ENCODE results near the gene PNPLA7.
A peak's percentile ranks its signal among the peaks of the same experiment; 100 is the strongest.

DNA sequence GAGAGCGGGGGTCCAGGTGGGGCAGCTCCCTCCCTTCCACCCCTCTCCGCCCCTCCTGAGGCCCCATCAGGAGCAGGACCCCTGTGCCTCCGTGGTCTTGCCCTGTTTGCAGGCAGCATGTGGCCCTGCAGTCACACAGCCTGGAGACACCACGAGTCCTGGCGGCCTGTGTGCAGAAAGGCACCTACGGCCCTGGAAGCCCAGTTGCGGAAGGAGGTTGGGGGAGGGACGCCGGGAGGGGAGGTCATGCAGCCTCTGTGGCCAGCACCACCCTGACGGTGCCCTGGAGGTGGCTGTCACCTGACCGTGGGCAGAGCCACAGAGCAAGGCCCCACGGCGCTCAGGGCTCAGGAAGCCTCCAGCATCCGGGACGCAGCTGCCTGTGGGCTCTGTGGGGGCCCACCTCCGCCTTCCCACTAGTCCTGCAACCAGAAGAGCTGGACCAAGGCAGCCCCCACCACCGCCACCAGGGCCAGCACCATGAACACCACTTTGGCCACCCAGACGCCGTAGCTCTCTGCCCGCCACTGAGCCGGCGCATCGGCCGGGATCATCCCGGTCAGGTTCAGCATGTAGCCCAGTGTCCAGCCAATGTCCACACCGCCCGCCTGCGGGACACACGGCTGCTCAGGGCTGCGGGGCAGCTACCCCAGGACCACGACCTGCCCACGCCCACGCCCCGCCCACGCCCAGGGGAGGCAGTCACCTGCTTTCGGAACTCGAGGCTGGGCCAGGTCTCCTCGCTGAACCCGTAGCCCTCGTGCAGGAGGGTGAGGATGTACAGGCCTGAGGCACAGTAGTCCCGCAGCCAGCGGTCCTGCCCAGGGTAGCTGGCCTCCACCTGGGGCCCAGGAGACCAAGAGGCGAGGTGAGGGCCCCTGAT, 115.5 kb downstream of the PNPLA7 start:
- TF ChIP-seq, protein P1, sequence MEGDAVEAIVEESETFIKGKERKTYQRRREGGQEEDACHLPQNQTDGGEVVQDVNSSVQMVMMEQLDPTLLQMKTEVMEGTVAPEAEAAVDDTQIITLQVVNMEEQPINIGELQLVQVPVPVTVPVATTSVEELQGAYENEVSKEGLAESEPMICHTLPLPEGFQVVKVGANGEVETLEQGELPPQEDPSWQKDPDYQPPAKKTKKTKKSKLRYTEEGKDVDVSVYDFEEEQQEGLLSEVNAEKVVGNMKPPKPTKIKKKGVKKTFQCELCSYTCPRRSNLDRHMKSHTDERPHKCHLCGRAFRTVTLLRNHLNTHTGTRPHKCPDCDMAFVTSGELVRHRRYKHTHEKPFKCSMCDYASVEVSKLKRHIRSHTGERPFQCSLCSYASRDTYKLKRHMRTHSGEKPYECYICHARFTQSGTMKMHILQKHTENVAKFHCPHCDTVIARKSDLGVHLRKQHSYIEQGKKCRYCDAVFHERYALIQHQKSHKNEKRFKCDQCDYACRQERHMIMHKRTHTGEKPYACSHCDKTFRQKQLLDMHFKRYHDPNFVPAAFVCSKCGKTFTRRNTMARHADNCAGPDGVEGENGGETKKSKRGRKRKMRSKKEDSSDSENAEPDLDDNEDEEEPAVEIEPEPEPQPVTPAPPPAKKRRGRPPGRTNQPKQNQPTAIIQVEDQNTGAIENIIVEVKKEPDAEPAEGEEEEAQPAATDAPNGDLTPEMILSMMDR (IDR thresholded peaks at IDR 0.05 in 8 of 11, conservative IDR thresholded peaks at IDR 0.05 in 3 of 11), result no peak
- peak in 1 of 3 donors; percentile 43 for TF ChIP-seq POLR2AphosphoS5 (IDR thresholded peaks at IDR 0.05)
- TF ChIP-seq POLR2A (IDR thresholded peaks at IDR 0.05), result no peak

Data from spleen (tissue), 7 donors.